GM23338 (cell line): Measurements from ENCODE around the gene PCSK1N. TPM values are rescaled to one million over a fixed set of nuclear protein-coding genes. Genes with fewer than 3 reads are reported as not detected.

ENCODE experiments used
- ATAC-seq: fragments of 200-7000 bp; cut with Tn5 transposase; 3 replicates; pipeline ENCODE4 v1.9.1; 2020
- DNase-seq: peaks from one replicate; pipeline ENCODE4 v3.0.0-alpha.2; 2015; ENCODE audit warnings: low spot score
- H2AFZ ChIP-seq: fragments of 200-600 bp; sonication (generic); 2 replicates; pipeline ENCODE4 v1.8.0; 2016; ENCODE audit warnings: antibody characterized with exemption, mild to moderate bottlenecking, moderate library complexity
- H3F3A ChIP-seq: fragments of 200-600 bp; sonication (generic); replicated peaks from 2 replicates; pipeline ENCODE4 v1.8.0; 2017; ENCODE audit warnings: antibody characterized with exemption, mixed run types, low read depth
- H3K27ac ChIP-seq: fragments of 200-600 bp; sonication (generic); 2 replicates; pipeline ENCODE4 v1.6.1; 2016; ENCODE audit warnings: low read depth
- H3K27me3 ChIP-seq: fragments of 200-600 bp; sonication (generic); 2 replicates; pipeline ENCODE4 v1.8.0; 2016; ENCODE audit warnings: mild to moderate bottlenecking, mixed run types, moderate library complexity; ENCODE audit not compliant: insufficient read depth
- H3K36me3 ChIP-seq: fragments of 200-600 bp; sonication (generic); 2 replicates; pipeline ENCODE4 v1.8.0; 2016; ENCODE audit warnings: mild to moderate bottlenecking; ENCODE audit not compliant: insufficient read depth
- H3K4me1 ChIP-seq: fragments of 200-600 bp; sonication (generic); 2 replicates; pipeline ENCODE4 v1.8.0; 2016; ENCODE audit warnings: mild to moderate bottlenecking, moderate library complexity; ENCODE audit not compliant: insufficient read depth
- H3K4me2 ChIP-seq: fragments of 200-600 bp; sonication (generic); 2 replicates; pipeline ENCODE4 v1.7.1; 2017; ENCODE audit warnings: mixed run types
- H3K4me3 ChIP-seq: fragments of 200-600 bp; sonication (generic); 2 replicates; pipeline ENCODE4 v1.6.1; 2016; ENCODE audit warnings: mixed run types
- H3K79me2 ChIP-seq: fragments of 200-600 bp; sonication (generic); replicated peaks from 2 replicates; pipeline ENCODE4 v1.8.0; 2017; ENCODE audit warnings: mild to moderate bottlenecking; ENCODE audit not compliant: insufficient read depth
- H3K9me2 ChIP-seq: fragments of 200-600 bp; sonication (generic); 2 replicates; pipeline ENCODE4 v1.8.0; 2017; ENCODE audit not compliant: insufficient read depth
- H4K20me1 ChIP-seq: fragments of 200-600 bp; sonication (generic); replicated peaks from 2 replicates; pipeline ENCODE4 v1.8.0; 2017; ENCODE audit warnings: mild to moderate bottlenecking; ENCODE audit not compliant: insufficient read depth
- H3K27ac Mint-ChIP-seq: 2 replicates; pipeline ENCODE4 v1.8.0; 2020; ENCODE audit warnings: inconsistent platforms, mild to moderate bottlenecking, moderate library complexity, mixed read lengths
- H3K27me3 Mint-ChIP-seq: 3 replicates; pipeline ENCODE4 v1.8.0; 2022; ENCODE audit warnings: low read depth, mild to moderate bottlenecking, moderate library complexity, mixed read lengths, inconsistent platforms; ENCODE audit not compliant: insufficient read depth, poor library complexity
- H3K36me3 Mint-ChIP-seq: 3 replicates; pipeline ENCODE4 v1.8.0; 2021; ENCODE audit warnings: low read depth, mild to moderate bottlenecking, inconsistent platforms, moderate library complexity, mixed read lengths
- H3K4me1 Mint-ChIP-seq: 3 replicates; pipeline ENCODE4 v1.8.0; 2020; ENCODE audit warnings: mild to moderate bottlenecking, inconsistent platforms, mixed read lengths
- H3K4me3 Mint-ChIP-seq: 3 replicates; pipeline ENCODE4 v1.8.0; 2021; ENCODE audit warnings: moderate library complexity, mild to moderate bottlenecking, inconsistent platforms, mixed read lengths
- H3K9me3 Mint-ChIP-seq: 3 replicates; pipeline ENCODE4 v1.8.0; 2020; ENCODE audit warnings: moderate library complexity, mild to moderate bottlenecking, inconsistent platforms, mixed read lengths
- CREB1 ChIP-seq: fragments of 250-450 bp; sonication (Bioruptor Pico); IDR thresholded peaks from 2 replicates; pipeline ENCODE4 v1.5.0; 2020; ENCODE audit warnings: low read depth, mild to moderate bottlenecking, moderate library complexity
- EZH2 ChIP-seq: fragments of 200-600 bp; sonication (generic); IDR thresholded peaks from one replicate; pipeline ENCODE4 v1.8.0; 2017; ENCODE audit warnings: antibody characterized with exemption, mild to moderate bottlenecking, low read depth; ENCODE audit not compliant: unreplicated experiment
- REST ChIP-seq: IDR thresholded peaks from one replicate; pipeline ENCODE4 v1.6.1; 2018; ENCODE audit warnings: antibody characterized with exemption; ENCODE audit not compliant: unreplicated experiment
- ZNF462 ChIP-seq: fragments of 250-450 bp; sonication (Bioruptor Pico); IDR thresholded peaks from 2 replicates; pipeline ENCODE4 v1.5.0; 2020; ENCODE audit warnings: mild to moderate bottlenecking, moderate library complexity
- polyA plus RNA-seq: library from polyadenylated mRNA; unstranded; fragments of >200 nt; fragmentation: Nextera tagmentation; extraction: Ambion mirVana; gene quantifications from 2 replicates; pipeline ENCODE4 v1.2.1, GENCODE V29; 2016
- total RNA-seq: library from RNA; depleted of rRNA; stranded (reverse); fragments of >200 nt; shearing (Covaris generic); gene quantifications from 2 replicates; pipeline ENCODE4 v1.2.3, GENCODE V29; 2014

PCSK1N gene
- total and polyA plus RNA-seq, 2 experiments from 2014 or later: 12.8 to 15.6 TPM

- Histone ChIP-seq H3K27me3 (no peaks in the 10 kb centered on the region), H3K4me1 (no peaks in the 10 kb centered on the region), H3K4me2 (no peak overlapping the region), H3F3A (no peaks in the 10 kb centered on the region), H3K36me3 (no peaks in the 10 kb centered on the region), H3K27ac (no peak overlapping the region), H3K79me2 (no peaks in the 10 kb centered on the region), H2AFZ (no peak overlapping the region), H4K20me1 (no peaks in the 10 kb centered on the region), H3K9me2 (no peaks in the 10 kb centered on the region), H3K4me3 (no peak overlapping the region)
- Mint-ChIP-seq H3K4me3 (no peak overlapping the region), H3K27me3 (peaks cover 10% of the 10 kb centered on the region), H3K27ac (no peak overlapping the region), H3K4me1 (no peaks in the 10 kb centered on the region; the same call in 2 of the 3 replicates), H3K9me3 (no peaks in the 10 kb centered on the region; the same call in 2 of the 3 replicates), H3K36me3 (no peaks in the 10 kb centered on the region; the same call in 2 of the 3 replicates)
- ATAC-seq (no peak), DNase-seq (no peak)
- no peak for TF ChIP-seq ZNF462 (CRISPR knock-in tag)
- no peak for TF ChIP-seq EZH2
- TF ChIP-seq CREB1 (CRISPR knock-in tag): no peak
- no peak for TF ChIP-seq REST
These were observed 44.9 kb downstream of the PCSK1N start for GRCh38 chrX:48790477-48790876.
